HG03354 (cell line): Measurements from ENCODE around the gene PLXNB2.

Experiments used
- ATAC-seq: cut with Tn5 transposase; IDR thresholded peaks from one replicate; pipeline ENCODE4 v1.9.1; 2021; ENCODE audit warnings: mild to moderate bottlenecking; ENCODE audit not compliant: unreplicated experiment, poor library complexity, severe bottlenecking

PLXNB2 gene

GRCh38 chr22:50257451-50258360 is 49.7 kb downstream of the PLXNB2 start:
- ATAC-seq, result no peak

DNA sequence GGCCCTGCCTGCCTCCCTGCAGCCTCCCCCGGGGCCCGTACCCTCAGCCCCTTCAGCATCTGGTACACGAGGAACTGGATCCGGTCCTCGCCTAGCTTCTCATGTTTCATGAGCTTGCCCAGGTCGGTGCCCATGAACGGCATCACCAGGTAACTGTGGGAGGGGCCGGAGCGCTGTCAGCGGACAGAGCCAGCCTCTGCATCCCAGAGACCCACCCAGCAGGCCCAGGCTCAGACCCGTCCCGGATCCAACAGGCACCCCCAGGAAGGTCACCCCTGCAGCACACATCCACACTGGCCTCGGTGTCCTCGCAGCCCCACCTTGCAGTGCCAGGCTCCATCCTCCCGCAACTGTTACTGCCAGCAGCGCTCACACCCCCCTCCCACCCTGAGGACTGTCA is 50.4 kb downstream of the PLXNB2 start:
- no peak for ATAC-seq

- no peak for ATAC-seq
Measured at GRCh38 chr22:50256258-50256862, 51.1 kb downstream of the PLXNB2 start.

DNA sequence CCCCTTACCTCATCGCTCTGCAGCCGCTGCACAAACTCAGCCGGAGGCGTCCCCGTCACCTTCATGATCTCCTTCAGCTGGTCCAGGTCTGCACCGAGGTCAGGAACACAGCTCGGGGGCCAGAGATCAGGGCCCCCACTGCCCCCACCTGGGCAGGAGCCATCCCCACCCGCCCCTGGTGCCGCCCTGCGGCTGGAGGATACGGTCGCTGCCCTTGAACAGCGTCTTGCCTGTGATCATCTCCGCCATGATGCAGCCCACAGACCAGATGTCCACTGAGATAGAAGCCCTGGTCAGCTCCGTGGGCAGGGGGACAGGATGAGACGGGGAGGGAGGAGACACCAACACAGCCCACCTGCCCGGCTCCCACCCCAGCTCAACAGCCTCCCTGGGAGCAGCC is 51.8 kb downstream of the PLXNB2 start:
- no peak for ATAC-seq

GRCh38 chr22:50255099-50255498 is 52.3 kb downstream of the PLXNB2 start:
- no peak for ATAC-seq

GRCh38 chr22:50253941-50254340 is 53.5 kb downstream of the PLXNB2 start:
- no peak for ATAC-seq

- no peak for ATAC-seq
Measured at GRCh38 chr22:50253046-50253915, 54.2 kb downstream of the PLXNB2 start.

DNA sequence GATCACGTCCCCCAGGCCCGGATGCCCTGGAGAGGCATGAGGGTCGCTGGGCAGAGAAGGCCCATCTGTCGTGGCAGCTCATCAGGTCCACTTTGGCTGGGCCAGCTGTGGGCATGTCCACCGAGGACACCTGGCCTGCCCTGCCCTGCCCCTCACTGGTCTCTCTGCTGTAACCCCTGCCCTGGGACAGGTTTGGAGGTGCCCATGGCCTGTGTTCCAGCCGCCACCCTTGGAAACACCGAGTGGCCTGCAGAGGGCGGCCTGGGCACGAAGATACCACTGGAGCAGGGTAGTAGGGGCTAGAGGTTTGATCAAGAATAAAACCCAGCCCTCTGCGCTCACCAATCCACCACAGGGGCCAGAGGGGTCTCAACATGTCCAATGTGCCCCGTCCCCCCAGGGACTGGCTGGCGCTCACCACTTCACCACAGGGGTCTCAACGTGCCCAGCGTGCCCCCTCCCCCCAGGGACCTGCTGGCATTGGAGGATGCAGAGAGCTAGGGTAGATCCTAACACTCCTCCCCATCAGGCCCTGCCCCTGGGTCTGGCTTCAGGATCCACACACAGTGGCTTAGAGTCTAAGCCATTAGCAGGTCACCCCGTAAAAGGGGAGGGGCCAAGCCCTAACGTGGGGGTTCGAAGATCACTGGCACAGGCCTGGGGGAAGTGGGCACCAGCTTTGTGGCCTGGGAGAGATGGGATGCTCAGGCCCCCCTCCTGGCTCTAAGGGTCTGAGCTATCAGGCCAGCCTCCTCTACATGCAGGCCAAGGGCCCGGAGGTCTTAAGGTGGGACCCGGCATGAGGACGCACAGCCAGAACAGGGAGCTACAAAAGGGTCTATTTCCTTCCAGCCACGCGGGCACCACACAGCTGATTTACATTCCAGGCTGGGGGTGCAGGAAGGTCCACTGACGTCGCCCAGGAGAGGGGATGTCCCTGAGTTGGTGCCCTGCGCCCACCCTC is 55.1 kb downstream of the PLXNB2 start:
- ATAC-seq, result no peak

GRCh38 chr22:50251477-50252081 is 55.9 kb downstream of the PLXNB2 start:
- no peak for ATAC-seq

- peak; percentile 60 for ATAC-seq
Measured at GRCh38 chr22:50250555-50251476, 56.6 kb downstream of the PLXNB2 start, which contains the start of gene HDAC10. TSS of gene HDAC10 (minus strand) at chr22:50251265. CDS start at chr22:50251032, 233 bp downstream.

- ATAC-seq, result no peak
Measured at GRCh38 chr22:50250249-50250554, 57.2 kb downstream of the PLXNB2 start.

- no peak for ATAC-seq
Measured at GRCh38 chr22:50249341-50250248, 57.9 kb downstream of the PLXNB2 start.

DNA sequence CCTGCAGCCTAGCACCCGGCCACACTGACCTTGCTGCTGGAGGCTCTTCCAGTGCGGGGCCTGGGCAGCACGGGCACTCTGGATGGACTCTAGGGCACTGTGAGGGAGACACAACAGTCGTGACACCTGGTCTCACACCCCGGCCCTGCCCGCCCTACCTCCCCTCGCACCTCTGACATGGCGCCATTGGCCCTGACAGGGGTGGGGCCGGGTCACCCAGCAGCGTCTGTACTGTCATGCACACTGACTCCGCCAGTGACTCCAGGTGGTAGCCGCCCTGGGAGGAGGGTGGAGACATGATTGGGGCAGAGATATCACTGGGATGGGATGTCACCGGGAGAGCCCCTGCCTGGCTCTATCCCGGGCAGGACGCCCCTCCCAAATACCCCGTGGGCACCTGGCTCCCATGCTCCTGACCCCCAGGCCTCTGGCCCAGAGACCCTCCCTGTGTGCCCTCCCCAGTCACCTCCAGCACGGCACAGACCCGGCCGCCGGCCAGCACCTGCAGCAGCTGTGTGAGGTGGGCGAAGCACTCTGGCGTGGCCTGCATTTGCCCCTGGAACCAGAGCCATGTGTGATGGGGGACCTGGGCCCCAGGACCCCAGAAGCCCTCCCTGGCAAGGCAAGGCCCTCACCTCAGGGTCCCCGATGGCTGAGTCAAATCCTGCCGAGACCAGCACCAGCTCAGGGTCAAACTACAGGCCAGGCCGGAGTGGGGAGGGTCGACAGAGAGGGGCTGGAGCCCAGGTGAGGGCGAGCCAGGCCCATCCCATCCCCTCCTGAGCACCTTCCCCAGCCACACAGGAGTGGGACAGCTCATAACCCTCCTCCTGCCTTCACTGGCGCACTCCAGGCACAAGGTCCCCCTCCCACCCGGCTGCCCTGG is 59.0 kb downstream of the PLXNB2 start:
- ATAC-seq, result no peak

GRCh38 chr22:50247748-50248147 is 59.7 kb downstream of the PLXNB2 start:
- no peak for ATAC-seq

- no peak for ATAC-seq
Measured at GRCh38 chr22:50246242-50247175, 60.9 kb downstream of the PLXNB2 start.
